ENCODE measurements around the gene MORF4L1.
A peak's percentile ranks its signal among the peaks of the same experiment; 100 is the strongest.
"Not testable (repeated sequence)": the region's sequence is repeated elsewhere in the genome, so short reads cannot be mapped to it uniquely, and the experiment has no call there.

The MORF4L1 gene

DNA sequence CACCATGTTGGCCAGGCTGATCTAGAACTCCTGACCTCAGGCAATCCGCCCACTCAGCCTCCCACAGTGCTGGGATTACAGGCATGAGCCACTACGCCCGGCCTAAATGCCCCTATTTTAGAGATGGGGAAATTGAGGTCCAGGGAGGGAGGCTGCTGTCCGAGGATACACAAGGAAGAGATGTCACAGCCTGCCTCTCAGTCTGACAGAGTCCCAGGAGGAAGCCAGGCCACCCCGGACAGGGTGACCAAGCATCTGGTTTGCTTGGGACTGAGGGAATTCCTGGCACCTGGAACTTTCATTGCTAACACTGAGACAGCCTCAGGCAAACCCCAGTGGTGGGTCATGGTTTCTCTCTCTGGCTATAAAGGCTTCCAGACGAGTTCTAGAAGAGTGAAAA, 30.8 kb upstream of the MORF4L1 start:
- no peak overlapping the region for H3K27ac ChIP-seq (ENCODE audit: low read depth, low read length)
- no peak overlapping the region for H3K9ac ChIP-seq (ENCODE audit: low read length)
- H3K4me1 ChIP-seq (ENCODE audit: control insufficient read depth, insufficient read depth, low read length), result no peaks in the 10 kb centered on the region

DNA sequence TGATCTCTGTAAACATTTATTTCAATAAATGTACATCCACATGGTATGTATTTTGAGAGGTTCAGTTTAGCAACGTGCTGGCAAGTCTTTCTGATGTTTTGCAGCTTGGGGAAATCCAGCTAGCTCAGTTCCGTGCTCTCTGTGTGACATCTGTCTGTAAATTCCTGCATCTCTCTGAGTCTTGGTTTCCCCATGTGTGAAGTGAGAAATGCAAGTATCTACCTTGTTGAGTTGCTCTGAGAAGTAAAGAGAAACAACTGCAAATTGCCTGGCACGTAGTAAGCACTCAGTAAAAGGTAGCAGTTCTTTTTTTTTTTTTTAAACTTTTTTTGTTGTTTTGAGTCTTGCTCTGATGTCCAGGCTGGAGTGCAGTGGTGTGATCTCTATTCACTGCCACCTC, 30.2 kb upstream of the MORF4L1 start:
- Histone ChIP-seq H3K9ac (ENCODE audit: low read length) (no peak overlapping the region), H3K4me1 (ENCODE audit: control insufficient read depth, insufficient read depth, low read length) (no peaks in the 10 kb centered on the region), H3K4me3 (ENCODE audit: low read length) (no peak overlapping the region), H3K36me3 (ENCODE audit: control insufficient read depth, insufficient read depth, low read length) (no peaks in the 10 kb centered on the region), H3K27ac (ENCODE audit: low read depth, low read length) (no peak overlapping the region), H3K27me3 (ENCODE audit: control insufficient read depth, insufficient read depth, low read length) (no peaks in the 10 kb centered on the region)

More for the DNA sequence above, 30.8 kb upstream of the MORF4L1 start:
- no peaks in the 10 kb centered on the region for H3K36me3 ChIP-seq (ENCODE audit: control insufficient read depth, insufficient read depth, low read length)
- no peak overlapping the region for H3K4me3 ChIP-seq (ENCODE audit: low read length)
- H3K27me3 ChIP-seq (ENCODE audit: control insufficient read depth, insufficient read depth, low read length), result no peaks in the 10 kb centered on the region

DNA sequence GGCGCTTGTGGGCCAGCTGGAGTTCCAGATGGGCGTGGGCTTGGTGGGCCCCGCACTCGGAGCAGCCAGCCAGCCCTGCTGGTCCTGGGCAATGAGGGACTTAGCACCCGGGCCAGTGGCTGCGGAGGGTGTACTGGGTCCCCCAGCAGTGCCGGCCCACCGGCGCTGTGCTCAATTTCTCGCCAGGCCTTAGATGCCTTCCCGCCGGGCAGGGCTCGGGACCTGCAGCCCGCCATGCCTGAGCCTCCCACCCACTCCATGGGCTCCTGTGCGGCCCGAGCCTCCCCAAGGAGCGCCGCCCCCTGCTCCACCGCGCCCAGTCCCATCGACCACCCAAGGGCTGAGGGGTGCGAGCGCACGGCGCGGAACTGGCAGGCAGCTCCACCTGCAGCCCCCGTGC, 25.8 kb upstream of the MORF4L1 start:
- not testable (repeated sequence) for H3K4me1 ChIP-seq (ENCODE audit: control insufficient read depth, insufficient read depth, low read length); H3K27ac ChIP-seq (ENCODE audit: low read depth, low read length); H3K9ac ChIP-seq (ENCODE audit: low read length); H3K27me3 ChIP-seq (ENCODE audit: control insufficient read depth, insufficient read depth, low read length); H3K36me3 ChIP-seq (ENCODE audit: control insufficient read depth, insufficient read depth, low read length); H3K4me3 ChIP-seq (ENCODE audit: low read length)

DNA sequence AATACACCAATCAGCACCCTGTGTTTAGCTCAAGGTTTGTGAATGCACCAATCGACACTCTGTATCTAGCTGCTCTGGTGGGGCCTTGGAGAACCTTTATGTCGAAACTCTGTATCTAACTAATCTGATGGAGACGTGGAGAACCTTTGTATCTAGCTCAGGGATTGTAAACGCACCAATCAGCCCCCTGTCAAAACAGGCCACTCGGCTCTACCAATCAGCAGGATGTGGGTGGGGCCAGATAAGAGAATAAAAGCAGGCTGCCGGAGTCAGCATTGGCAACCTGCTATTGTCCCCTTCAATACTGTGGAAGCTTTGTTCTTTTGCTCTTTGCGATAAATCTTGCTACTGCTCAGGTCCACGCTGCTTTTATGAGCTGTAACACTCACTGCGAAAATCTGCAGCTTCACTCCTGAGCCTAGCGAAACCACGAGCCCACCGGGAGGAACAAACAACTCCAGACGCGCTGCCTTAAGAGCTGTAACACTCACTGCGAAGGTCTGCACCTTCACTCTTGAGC, 25.2 kb upstream of the MORF4L1 start:
- not testable (repeated sequence) for H3K27me3 ChIP-seq (ENCODE audit: control insufficient read depth, insufficient read depth, low read length); H3K36me3 ChIP-seq (ENCODE audit: control insufficient read depth, insufficient read depth, low read length); H3K27ac ChIP-seq (ENCODE audit: low read depth, low read length); H3K9ac ChIP-seq (ENCODE audit: low read length); H3K4me1 ChIP-seq (ENCODE audit: control insufficient read depth, insufficient read depth, low read length); H3K4me3 ChIP-seq (ENCODE audit: low read length)

DNA sequence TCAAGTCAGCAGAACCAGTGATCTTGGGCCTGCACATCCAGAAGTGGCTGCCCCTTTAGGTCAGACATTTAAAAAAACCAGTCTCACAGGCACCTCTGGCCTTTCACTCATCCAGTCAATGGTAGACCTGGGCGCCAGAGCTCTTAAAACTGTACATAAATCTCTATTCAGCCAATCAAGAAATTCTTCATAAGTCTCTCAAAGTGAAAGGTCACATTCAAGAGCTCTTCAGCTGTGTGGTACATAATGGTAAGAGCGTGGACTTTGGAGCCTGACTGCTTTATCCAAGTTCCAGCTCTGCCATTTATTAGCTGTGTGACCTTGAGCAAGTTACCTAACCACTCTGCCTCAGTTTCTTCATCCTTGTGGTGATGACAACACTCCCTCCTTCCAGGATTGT, 22.3 kb upstream of the MORF4L1 start:
- Histone ChIP-seq H3K27me3 (ENCODE audit: control insufficient read depth, insufficient read depth, low read length) (no peaks in the 10 kb centered on the region), H3K27ac (ENCODE audit: low read depth, low read length) (no peak overlapping the region), H3K9ac (ENCODE audit: low read length) (no peak overlapping the region), H3K4me1 (ENCODE audit: control insufficient read depth, insufficient read depth, low read length) (no peaks in the 10 kb centered on the region), H3K4me3 (ENCODE audit: low read length) (no peak overlapping the region), H3K36me3 (ENCODE audit: control insufficient read depth, insufficient read depth, low read length) (no peaks in the 10 kb centered on the region)

DNA sequence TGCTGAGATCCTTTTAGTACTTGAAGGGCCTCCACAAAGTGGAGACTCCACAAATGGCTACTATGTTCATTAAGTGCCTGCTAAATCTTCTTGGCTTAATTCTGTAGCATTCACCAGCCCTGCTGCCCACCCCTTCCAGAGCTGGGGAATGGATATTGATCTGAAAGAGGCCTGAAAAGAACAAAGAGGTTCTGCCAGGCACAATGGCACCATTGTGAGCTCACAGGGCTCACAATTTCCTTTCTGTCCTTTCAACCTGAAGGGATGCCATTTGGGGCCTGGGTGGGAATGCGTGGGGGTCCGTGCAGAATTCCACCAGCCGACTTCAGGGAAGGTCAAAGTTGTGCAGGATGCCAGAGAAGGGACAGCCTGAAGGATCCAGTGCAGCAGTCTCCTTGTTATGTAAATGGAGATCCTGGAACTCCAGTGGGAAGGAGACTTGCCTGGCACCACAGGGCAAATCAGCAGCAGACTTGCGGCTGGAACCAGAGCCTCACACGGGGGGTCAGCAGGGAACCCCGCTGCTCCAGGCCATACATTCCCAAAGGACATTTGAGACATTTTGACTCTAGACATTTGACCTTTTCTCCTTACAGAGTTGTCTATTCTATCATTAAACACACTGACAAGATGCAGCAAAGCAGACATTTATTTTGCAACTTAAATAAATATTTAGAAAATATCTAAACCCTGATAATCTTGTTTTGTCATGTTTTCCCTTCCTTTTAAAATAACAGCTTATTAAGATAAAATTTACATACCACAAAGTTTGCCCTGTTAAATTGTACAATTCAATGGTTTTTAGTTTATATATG, 21.5 kb upstream of the MORF4L1 start:
- Histone ChIP-seq H3K4me1 (ENCODE audit: control insufficient read depth, insufficient read depth, low read length) (no peaks in the 10 kb centered on the region), H3K36me3 (ENCODE audit: control insufficient read depth, insufficient read depth, low read length) (no peaks in the 10 kb centered on the region), H3K27me3 (ENCODE audit: control insufficient read depth, insufficient read depth, low read length) (no peaks in the 10 kb centered on the region), H3K4me3 (ENCODE audit: low read length) (no peak overlapping the region), H3K27ac (ENCODE audit: low read depth, low read length) (no peak overlapping the region), H3K9ac (ENCODE audit: low read length) (no peak overlapping the region)

DNA sequence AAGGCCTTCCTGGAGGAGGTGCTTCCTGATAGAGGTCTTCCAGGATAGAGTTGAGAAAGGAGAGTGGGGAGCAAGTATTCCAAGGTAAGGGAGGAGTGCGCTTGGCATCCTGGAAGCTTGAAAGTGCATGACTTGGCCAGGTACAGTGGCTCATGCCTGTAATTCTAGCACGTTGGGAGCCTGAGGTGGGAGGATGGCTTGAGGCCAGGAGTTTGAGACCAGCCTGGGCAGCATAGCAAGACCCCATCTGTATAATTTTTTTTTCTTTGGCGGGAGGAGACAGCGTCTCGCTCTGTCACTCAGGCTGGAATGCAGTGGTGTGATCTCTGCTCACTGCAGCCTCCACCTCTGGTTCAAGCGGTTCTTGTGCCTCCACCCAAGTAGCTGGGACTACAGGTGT, 19.2 kb upstream of the MORF4L1 start:
- H3K36me3 ChIP-seq (ENCODE audit: control insufficient read depth, insufficient read depth, low read length), result no peaks in the 10 kb centered on the region
- no peak overlapping the region for H3K4me3 ChIP-seq (ENCODE audit: low read length)
- H3K27ac ChIP-seq (ENCODE audit: low read depth, low read length), result no peak overlapping the region
- no peaks in the 10 kb centered on the region for H3K4me1 ChIP-seq (ENCODE audit: control insufficient read depth, insufficient read depth, low read length)
- no peak overlapping the region for H3K9ac ChIP-seq (ENCODE audit: low read length)
- H3K27me3 ChIP-seq (ENCODE audit: control insufficient read depth, insufficient read depth, low read length), result no peaks in the 10 kb centered on the region

DNA sequence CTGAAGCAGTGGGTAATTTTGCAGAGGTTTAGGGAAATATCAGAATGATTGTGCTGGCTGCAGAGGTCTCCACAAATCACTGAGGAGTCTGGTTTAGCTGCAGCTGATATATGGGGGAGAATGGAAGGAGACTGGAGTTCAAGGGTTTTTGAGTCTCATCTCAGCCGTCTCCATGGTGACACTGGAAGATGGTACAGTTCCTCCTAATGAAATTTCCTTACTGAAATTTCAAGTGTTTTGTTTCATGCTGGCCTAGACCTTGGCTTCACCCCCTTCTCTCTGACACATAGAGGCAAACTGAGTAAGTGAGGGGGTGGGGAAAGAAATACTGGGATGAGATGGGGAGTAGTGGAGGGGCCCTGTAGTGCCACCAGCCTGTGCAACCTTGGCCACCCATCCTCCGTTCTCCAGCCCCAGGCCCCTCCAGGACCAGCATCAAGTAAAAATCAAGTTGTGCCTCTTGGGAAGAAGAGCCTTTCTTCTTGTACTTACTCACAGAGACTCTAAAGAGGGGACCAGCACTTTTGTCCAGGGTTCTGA, 17.8 kb upstream of the MORF4L1 start:
- H3K4me3 ChIP-seq (ENCODE audit: low read length), result no peak overlapping the region
- no peaks in the 10 kb centered on the region for H3K4me1 ChIP-seq (ENCODE audit: control insufficient read depth, insufficient read depth, low read length)
- H3K27ac ChIP-seq (ENCODE audit: low read depth, low read length), result no peak overlapping the region
- H3K36me3 ChIP-seq (ENCODE audit: control insufficient read depth, insufficient read depth, low read length), result no peaks in the 10 kb centered on the region
- no peak overlapping the region for H3K9ac ChIP-seq (ENCODE audit: low read length)
- H3K27me3 ChIP-seq (ENCODE audit: control insufficient read depth, insufficient read depth, low read length), result no peaks in the 10 kb centered on the region

DNA sequence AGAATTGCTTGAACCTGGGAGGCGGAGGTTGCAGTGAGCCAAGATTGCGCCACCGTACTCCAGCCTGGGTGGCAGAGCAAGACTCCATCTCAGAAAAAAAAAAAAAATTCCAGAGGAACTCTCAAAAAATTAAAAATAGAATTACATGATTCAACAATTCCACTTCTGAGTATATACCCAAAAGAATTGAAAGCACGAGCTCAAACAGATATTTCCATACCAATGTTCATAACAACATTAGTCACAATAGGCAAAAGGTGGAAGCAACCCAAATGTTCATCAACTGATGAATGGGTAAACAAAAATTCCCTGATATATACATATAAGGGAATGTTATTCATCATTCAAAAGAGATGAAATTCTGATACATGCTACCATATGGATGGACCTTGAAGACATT, 16.9 kb upstream of the MORF4L1 start:
- Histone ChIP-seq H3K27me3 (ENCODE audit: control insufficient read depth, insufficient read depth, low read length) (no peaks in the 10 kb centered on the region), H3K4me1 (ENCODE audit: control insufficient read depth, insufficient read depth, low read length) (no peaks in the 10 kb centered on the region), H3K27ac (ENCODE audit: low read depth, low read length) (no peak overlapping the region), H3K9ac (ENCODE audit: low read length) (no peak overlapping the region), H3K36me3 (ENCODE audit: control insufficient read depth, insufficient read depth, low read length) (no peaks in the 10 kb centered on the region), H3K4me3 (ENCODE audit: low read length) (no peak overlapping the region)

DNA sequence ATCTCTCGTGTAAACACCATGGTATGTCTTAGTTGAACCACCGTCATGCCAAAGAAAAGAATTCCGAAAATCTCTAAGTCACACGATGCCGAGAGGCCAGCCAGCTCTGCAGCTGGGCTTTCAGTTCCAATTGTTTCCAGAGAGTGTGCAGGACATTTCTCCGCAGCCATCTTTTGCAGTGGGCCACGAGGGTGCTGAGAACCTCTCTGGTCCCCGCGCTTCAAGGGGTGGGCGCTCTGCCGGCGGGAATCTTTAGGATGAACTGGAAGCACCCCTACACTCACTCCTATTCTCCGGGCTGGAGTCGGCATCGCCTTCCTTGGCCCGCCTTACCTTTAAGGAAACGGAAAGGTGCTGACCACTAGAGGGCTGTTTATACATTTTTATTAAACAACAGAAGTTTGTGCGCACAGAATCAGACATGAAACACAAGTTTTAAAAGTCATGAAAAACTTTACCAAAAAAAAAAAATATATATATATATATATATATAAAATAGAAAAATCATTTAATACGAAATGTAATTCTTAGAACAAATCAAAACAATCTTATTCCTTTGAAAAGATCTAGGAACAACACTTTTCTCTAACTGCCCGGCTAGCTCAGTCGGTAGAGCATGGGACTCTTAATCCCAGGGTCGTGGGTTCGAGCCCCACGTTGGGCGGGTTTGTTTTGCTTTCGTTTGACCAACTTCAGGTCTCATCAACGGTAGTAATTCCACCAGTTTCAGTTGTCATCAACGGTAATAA, 12.5 kb upstream of the MORF4L1 start:
- peak overlapping the region; percentile 73 for H3K27ac ChIP-seq (ENCODE audit: low read depth, low read length)
- H3K4me1 ChIP-seq (ENCODE audit: control insufficient read depth, insufficient read depth, low read length), result no peaks in the 10 kb centered on the region
- no peaks in the 10 kb centered on the region for H3K27me3 ChIP-seq (ENCODE audit: control insufficient read depth, insufficient read depth, low read length)
- peak overlapping the region; percentile 66 for H3K4me3 ChIP-seq (ENCODE audit: low read length)
- H3K36me3 ChIP-seq (ENCODE audit: control insufficient read depth, insufficient read depth, low read length), result no peaks in the 10 kb centered on the region
- H3K9ac ChIP-seq (ENCODE audit: low read length), result peak overlapping the region; percentile 30

DNA sequence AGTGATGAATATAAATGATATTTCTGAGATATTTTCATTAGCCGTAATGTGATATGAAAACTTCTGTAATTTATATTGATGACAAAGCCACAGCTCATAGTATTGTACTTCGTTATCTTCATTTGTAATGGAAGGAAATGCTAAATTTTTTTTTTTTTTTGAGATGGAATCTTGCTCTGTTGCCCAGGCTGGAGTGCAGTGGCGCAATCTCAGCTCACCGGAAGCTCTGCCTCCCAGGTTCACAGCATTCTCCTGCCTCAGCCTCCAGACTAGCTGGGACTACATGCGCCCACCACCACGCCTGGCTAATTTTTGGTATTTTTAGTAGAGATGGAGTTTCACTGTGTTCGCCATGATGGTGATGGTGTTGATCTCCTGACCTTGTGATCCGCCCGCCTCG, 7.1 kb upstream of the MORF4L1 start:
- H3K9ac ChIP-seq (ENCODE audit: low read length); H3K27me3 ChIP-seq (ENCODE audit: control insufficient read depth, insufficient read depth, low read length); H3K36me3 ChIP-seq (ENCODE audit: control insufficient read depth, insufficient read depth, low read length); H3K4me3 ChIP-seq (ENCODE audit: low read length); H3K27ac ChIP-seq (ENCODE audit: low read depth, low read length); H3K4me1 ChIP-seq (ENCODE audit: control insufficient read depth, insufficient read depth, low read length): not testable (repeated sequence)

DNA sequence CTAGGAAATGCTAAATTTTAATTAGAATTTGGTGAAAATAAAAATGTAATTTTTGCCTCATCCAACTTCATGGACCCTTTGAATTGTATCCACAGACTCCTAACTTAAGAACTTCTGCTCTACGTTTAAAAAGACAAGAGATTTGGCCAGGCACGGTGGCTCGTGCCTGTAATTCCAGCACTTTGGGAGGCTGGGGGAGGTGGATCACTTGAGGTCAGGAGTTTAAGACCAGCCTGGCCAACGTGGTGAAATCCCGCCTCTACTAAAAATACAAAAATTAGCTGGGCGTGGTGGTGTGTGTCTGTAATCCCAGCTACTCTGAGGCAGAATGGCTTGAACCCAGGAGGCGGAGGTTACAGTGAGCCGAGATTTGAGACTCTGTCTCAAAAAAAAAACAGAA, 6.7 kb upstream of the MORF4L1 start:
- not testable (repeated sequence) for H3K27me3 ChIP-seq (ENCODE audit: control insufficient read depth, insufficient read depth, low read length); H3K9ac ChIP-seq (ENCODE audit: low read length); H3K4me1 ChIP-seq (ENCODE audit: control insufficient read depth, insufficient read depth, low read length); H3K27ac ChIP-seq (ENCODE audit: low read depth, low read length); H3K36me3 ChIP-seq (ENCODE audit: control insufficient read depth, insufficient read depth, low read length); H3K4me3 ChIP-seq (ENCODE audit: low read length)
